K562 (cell line): ENCODE data around the gene GDAP2. TPM values are rescaled to one million over a fixed set of nuclear protein-coding genes. Genes with fewer than 3 reads are reported as not detected.

Experiments
- ATAC-seq: fragments of 200-7000 bp; cut with Tn5 transposase; 3 replicates; pipeline ENCODE4 v1.9.1; 2020; ENCODE audit warnings: moderate library complexity
- BruUV-seq: library from RNA; stranded (reverse); fragments of 400-500 nt; replicated peaks from 2 replicates; lab custom pipeline; 2021; lab: Mats Ljungman, UMichigan
- CTCF ChIA-PET: fragments of 300-600 bp; formaldehyde crosslinking; extraction: SDS; loops from one replicate; lab custom pipeline; 2021; ENCODE audit warnings: low intra/inter-chr PET ratio; lab: Yijun Ruan, JAX
- POLR2A ChIA-PET: fragments of 300-600, 350-650 bp; sonication (Branson Sonifier 250); formaldehyde crosslinking; extraction: SDS; loops from one replicate; lab custom pipeline; 2021; ENCODE audit warnings: antibody characterized with exemption, inconsistent platforms; lab: Yijun Ruan, JAX
- DNase-seq, 4 experiments: peaks; one replicate each; pipeline versions ENCODE4 v3.0.0 to v3.0.0-alpha.2; 2011 to 2018; ENCODE audit warnings: low spot score in 3 of 4, mixed read lengths in 3 of 4; ENCODE audit errors: extremely low read depth in 1 of 4
- FAIRE-seq: peaks from 2 replicates; lab custom pipeline; 2011; peaks lifted over from hg19 to GRCh38; lab: Jason Lieb, UNC
- H2AFZ ChIP-seq: 2 replicates; pipeline ENCODE4 v1.6.0; 2011; ENCODE audit warnings: low read depth, low read length, control low read depth, inconsistent platforms
- H3K27ac ChIP-seq: fragments of 200-600 bp; 3 replicates; pipeline ENCODE4 v1.8.0; 2011; ENCODE audit warnings: low read depth, mild to moderate bottlenecking, control low read depth, inconsistent platforms, low read length, moderate library complexity, mixed read lengths; ENCODE audit errors: extremely low read depth
- H3K27me3 ChIP-seq, 2 experiments: fragments of 300-600 bp in 1 of 2; 2 replicates in 1 of 2; 3 replicates in 1 of 2; pipeline versions ENCODE4 v1.6.0 to v1.8.0; 2011; ENCODE audit warnings: inconsistent platforms in 2 of 2, low read length in 2 of 2, mild to moderate bottlenecking in 1 of 2, mixed read lengths in 1 of 2, moderate library complexity in 1 of 2; ENCODE audit not compliant: control insufficient read depth in 2 of 2, insufficient read depth in 2 of 2
- H3K36me3 ChIP-seq: fragments of 300-600 bp; 3 replicates; pipeline ENCODE4 v1.8.0; 2011; ENCODE audit warnings: mild to moderate bottlenecking, low read length, inconsistent platforms; ENCODE audit not compliant: control insufficient read depth, insufficient read depth
- H3K4me1 ChIP-seq, 2 experiments: fragments of 200-600 bp in 1 of 2; replicated peaks in 1 of 2; 2 replicates in 1 of 2; 3 replicates in 1 of 2; pipeline versions ENCODE4 v1.5.1 to v1.8.0; 2011; ENCODE audit warnings: inconsistent platforms in 2 of 2, low read length in 2 of 2, mild to moderate bottlenecking in 1 of 2, mixed read lengths in 1 of 2, moderate library complexity in 1 of 2; ENCODE audit not compliant: control insufficient read depth in 2 of 2, insufficient read depth in 2 of 2
- H3K4me2 ChIP-seq: 2 replicates; pipeline ENCODE4 v1.6.1; 2011; ENCODE audit warnings: low read length, control low read depth, inconsistent platforms, mixed read lengths; ENCODE audit not compliant: insufficient read depth
- H3K4me3 ChIP-seq: fragments of 200-600 bp; sonication (generic), shearing (Covaris generic); 2 replicates; pipeline ENCODE4 v1.5.1; 2016; ENCODE audit warnings: control low read depth, inconsistent platforms
- H3K79me2 ChIP-seq: fragments of 200-600 bp; 3 replicates; pipeline ENCODE4 v1.8.0; 2011; ENCODE audit warnings: low read length, inconsistent platforms; ENCODE audit not compliant: control insufficient read depth, insufficient read depth
- H3K9ac ChIP-seq, 2 experiments: 2 replicates each; pipeline versions ENCODE4 v1.6.0 to v1.6.1; 2011; ENCODE audit warnings: low read depth in 2 of 2, low read length in 2 of 2, control low read depth in 1 of 2, inconsistent platforms in 1 of 2, mild to moderate bottlenecking in 1 of 2, mixed read lengths in 1 of 2; ENCODE audit not compliant: insufficient read depth in 1 of 2
- H3K9me1 ChIP-seq: one replicate; pipeline ENCODE4 v1.6.0; 2011; ENCODE audit warnings: inconsistent platforms, mild to moderate bottlenecking, low read length, moderate library complexity; ENCODE audit not compliant: control insufficient read depth, insufficient read depth
- H3K9me3 ChIP-seq: replicated peaks from 2 replicates; pipeline ENCODE4 v1.5.1; 2011; ENCODE audit warnings: low read depth, low read length, inconsistent platforms; ENCODE audit not compliant: control insufficient read depth, insufficient read depth
- H4K20me1 ChIP-seq: replicated peaks from 2 replicates; pipeline ENCODE4 v1.6.1; 2011; ENCODE audit warnings: low read length, inconsistent platforms, mixed read lengths; ENCODE audit not compliant: control insufficient read depth, insufficient read depth
- BMI1 ChIP-seq: fragments of 150-350 bp; IDR thresholded peaks from 2 replicates; pipeline ENCODE4 v1.6.1; 2014; ENCODE audit warnings: low read length
- CEBPG ChIP-seq, 3 experiments: fragments of 200-800 bp in 1 of 3; sonication (Bioruptor generic) in 1 of 3; sonication (generic) in 1 of 3; formaldehyde crosslinking in 1 of 3; IDR thresholded peaks in 2 of 3; conservative IDR thresholded peaks in 1 of 3; 2 replicates each; pipeline versions ENCODE4 v1.6.1 to v1.8.0; 2016 to 2022; ENCODE audit warnings: missing compliant biosample characterization in 2 of 3, missing genetic modification characterization in 2 of 3, mild to moderate bottlenecking in 1 of 3, missing genetic modification reagents in 1 of 3
- DACH1 ChIP-seq: fragments of 450-650 bp; IDR thresholded peaks from 2 replicates; pipeline ENCODE4 v1.6.1; 2018; ENCODE audit not compliant: partially characterized antibody
- HCFC1 ChIP-seq: IDR thresholded peaks from 2 replicates; pipeline ENCODE4 v1.6.1; 2012; ENCODE audit warnings: low read depth, low read length, improper control_type of control experiment
- TAL1 ChIP-seq: fragments of 450-650 bp; IDR thresholded peaks from 2 replicates; pipeline ENCODE4 v1.6.1; 2016; ENCODE audit warnings: mild to moderate bottlenecking
- ZNF431 ChIP-seq: sonication (generic); formaldehyde crosslinking; IDR thresholded peaks from 2 replicates; pipeline ENCODE4 v1.8.0; 2022; ENCODE audit warnings: mild to moderate bottlenecking, missing genetic modification reagents
- WGBS: fragments of 100-300 bp; shearing (Covaris generic); methylation state at CpG from one replicate; pipeline ENCODE4 v1.1.6; 2016; ENCODE audit warnings: low coverage, mixed read lengths; ENCODE audit not compliant: insufficient coverage; ENCODE audit errors: missing lambda C conversion rate; 5-methylcytosine and 5-hydroxymethylcytosine counted together
- in situ Hi-C: fragments of 300-500 bp; cut with MboI; formaldehyde crosslinking; loops from 4 replicates; pipeline ENCODE4 v1.15.0; 2018; ENCODE audit warnings: inconsistent platforms, mixed read lengths
- intact Hi-C: fragments of 100-400 bp; cut with micrococcal nuclease; formaldehyde crosslinking; loops from 2 replicates; pipeline ENCODE4 v1.14.2; 2022
- polyA plus RNA-seq, 8 experiments: library from polyadenylated mRNA; depleted of rRNA in 4 of 8; stranded (reverse) in 5 of 8; unstranded in 3 of 8; fragments of >200 nt; fragmentation: Nextera tagmentation in 2 of 8; fragmentation: Illumina TruSeq in 1 of 8; extraction: Ambion mirVana in 2 of 8; extraction: Trizol in 1 of 8; gene quantifications; 2 replicates each; pipeline versions ENCODE4 v1.2.1 to v1.2.3, GENCODE V29; 2011 to 2014; ENCODE audit warnings: inconsistent platforms in 1 of 8, missing spikeins in 1 of 8
- total RNA-seq, 7 experiments: library from RNA; depleted of rRNA in 6 of 7; stranded (reverse); fragments of >200 nt in 6 of 7; fragmentation: Illumina TruSeq in 2 of 7; extraction: Trizol in 2 of 7; gene quantifications; 2 replicates each; pipeline versions ENCODE4 v1.2.1 to v1.2.3, GENCODE V29; 2011 to 2021; ENCODE audit warnings: low replicate concordance in 1 of 7

The GDAP2 gene
- total and polyA plus RNA-seq, 9 of the 15 experiments (the other 6 are each of a cell fraction or from before 2014, with no cell fraction given) = 4.1 to 23.1 (median 13.2) TPM

DNA sequence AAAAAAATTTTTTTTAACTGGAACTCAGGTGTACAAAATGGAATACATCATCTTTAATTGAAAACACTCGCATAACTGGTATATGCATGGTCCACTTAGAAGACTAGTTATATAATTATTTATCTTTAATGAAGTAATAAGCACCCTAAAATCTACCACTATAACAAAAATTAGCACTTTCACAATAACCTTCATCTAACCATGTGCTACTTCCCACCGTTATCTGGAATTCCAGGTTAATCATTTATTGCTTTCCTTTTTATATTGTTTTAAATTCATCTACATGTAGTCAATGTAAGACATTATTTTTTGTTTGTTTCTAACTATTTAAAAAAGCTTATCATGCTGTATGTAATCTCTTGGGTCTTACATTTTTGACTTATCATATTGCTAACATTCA is 39.0 kb downstream of the GDAP2 start:
- ATAC-seq (no peak), FAIRE-seq (no peak), DNase-seq (no peak)
- intact Hi-C loops (loop anchor here (10.0 kb wide), 2 partner anchors 196 to 826 kb away; partner anchors contain the start of gene TTF2), in situ Hi-C loops (no loop called here)
- no peak overlapping the region for H3K4me2 ChIP-seq
- H2AFZ ChIP-seq = no peak overlapping the region
- H3K9me3 ChIP-seq = no peaks in the 10 kb centered on the region
- no TSS peak for BruUV-seq
- TF ChIP-seq BMI1 (no peak), DACH1 (no peak), TAL1 (no peak), ZNF431 (no peak)
- no peak overlapping the region for H3K27ac ChIP-seq
- H3K36me3 ChIP-seq = peaks cover 10% of the 10 kb centered on the region; the same call in 2 of the 3 replicates
- CTCF ChIA-PET = no interaction called here
- H3K79me2 ChIP-seq = no peaks in the 10 kb centered on the region
- POLR2A ChIA-PET = no interaction called here
- no peaks in the 10 kb centered on the region for H3K27me3 ChIP-seq
- H3K4me1 ChIP-seq = no peaks in the 10 kb centered on the region
- no peaks in the 10 kb centered on the region for H4K20me1 ChIP-seq
- H3K9me1 ChIP-seq = no peaks in the 10 kb centered on the region
- 77% methylated on average over 2 of the region's 2 CpGs for WGBS
- H3K4me3 ChIP-seq = no peak overlapping the region
- no peak overlapping the region for H3K9ac ChIP-seq

DNA sequence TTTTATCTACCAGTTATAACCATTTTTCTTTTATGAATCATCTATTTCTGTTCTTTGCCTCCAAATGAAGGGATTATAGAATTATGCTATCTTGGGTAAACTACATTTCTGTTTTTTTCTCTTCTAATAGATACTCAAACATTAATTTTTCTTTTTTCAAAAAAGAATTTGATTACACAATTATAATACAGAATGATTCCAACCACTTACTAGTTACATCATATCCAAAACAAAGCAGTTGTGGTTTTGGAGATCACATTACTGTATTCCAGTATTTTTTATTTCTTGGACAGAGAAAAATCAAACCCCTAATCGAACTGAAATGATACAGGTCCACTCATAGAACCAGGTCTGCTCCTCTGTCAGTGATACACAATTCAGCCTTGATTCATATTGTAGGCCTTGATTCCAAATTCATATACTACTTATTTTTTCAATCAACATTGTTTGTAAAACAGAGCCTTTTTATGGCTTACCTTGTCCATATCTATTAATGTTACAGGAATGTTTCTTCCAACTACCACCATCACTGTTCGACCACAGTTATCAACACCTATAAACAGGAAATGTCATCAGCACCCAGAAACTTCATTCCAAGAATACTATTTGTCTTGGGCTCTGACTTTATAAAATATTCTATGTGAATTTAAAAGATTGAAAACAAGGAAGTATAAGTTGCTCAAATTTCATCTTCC is 43.2 kb downstream of the GDAP2 start:
- no peaks in the 10 kb centered on the region for H3K4me1 ChIP-seq
- POLR2A ChIA-PET = interaction anchor here (0.8 kb wide), 1 partner anchor 44 kb away, joined by 3 read pairs; no protein-coding TSS in a partner anchor
- no peaks in the 10 kb centered on the region for H3K9me3 ChIP-seq
- no peak overlapping the region for H3K4me3 ChIP-seq
- TF ChIP-seq CEBPG (CRISPR knock-in tag; IDR thresholded peaks at IDR 0.05) = no peak
- 0 out of 4 replicates have a peak, but pooled peaks of 1 of the 2 experiments have one; percentile 41 for TF ChIP-seq CEBPG (tag; conservative IDR thresholded peaks at IDR 0.05 in 1 of 2, IDR thresholded peaks at IDR 0.05 in 1 of 2)
- no peak for TF ChIP-seq HCFC1
- no peaks in the 10 kb centered on the region for H3K27me3 ChIP-seq
- BruUV-seq = no TSS peak
- no peaks in the 10 kb centered on the region for H4K20me1 ChIP-seq
- H3K9me1 ChIP-seq = no peaks in the 10 kb centered on the region
- in situ Hi-C loops (no loop called here), intact Hi-C loops (no loop called here)
- CTCF ChIA-PET = no interaction called here
- H3K36me3 ChIP-seq = peaks cover 5% of the 10 kb centered on the region; the same call in 1 of the 3 replicates
- FAIRE-seq (no peak), DNase-seq (no peak), ATAC-seq (no peak)
- H2AFZ ChIP-seq = no peak overlapping the region
- no peak overlapping the region for H3K9ac ChIP-seq
- 44% methylated on average over 2 of the region's 2 CpGs for WGBS
- no peak overlapping the region for H3K27ac ChIP-seq
- H3K4me2 ChIP-seq = no peak overlapping the region
- H3K79me2 ChIP-seq = no peaks in the 10 kb centered on the region
